HG02642 (cell line): ENCODE results near the gene PGBD1.
"Not testable (repeated sequence)": the region's sequence is repeated elsewhere in the genome, so short reads cannot be mapped to it uniquely, and the experiment has no call there.

Source experiments
- ATAC-seq: cut with Tn5 transposase; IDR thresholded peaks from one replicate; pipeline ENCODE4 v1.9.1; 2021; ENCODE audit warnings: mild to moderate bottlenecking; ENCODE audit not compliant: unreplicated experiment, poor library complexity

Gene PGBD1

GRCh38 chr6:28267695-28268059 lies 13.7 kb upstream of the PGBD1 start:
- ATAC-seq, result no peak

GRCh38 chr6:28269492-28269891 lies 11.9 kb upstream of the PGBD1 start:
- ATAC-seq, result no peak

GRCh38 chr6:28274888-28275287 lies 6.5 kb upstream of the PGBD1 start:
- no peak for ATAC-seq

GRCh38 chr6:28277746-28278145 lies 3.6 kb upstream of the PGBD1 start:
- ATAC-seq, result no peak

- no peak for ATAC-seq
These were observed 631 bp upstream of the PGBD1 start for GRCh38 chr6:28280595-28281287.

GRCh38 chr6:28282926-28283325 lies 1.6 kb downstream of the PGBD1 start:
- ATAC-seq, result no peak

- no peak for ATAC-seq
These were observed 10.2 kb downstream of the PGBD1 start for GRCh38 chr6:28291573-28291972.

GRCh38 chr6:28295326-28295725 lies 14.0 kb downstream of the PGBD1 start:
- no peak for ATAC-seq

- no peak for ATAC-seq
These were observed 15.2 kb downstream of the PGBD1 start for GRCh38 chr6:28296520-28297060.

GRCh38 chr6:28303570-28303969 lies 22.2 kb downstream of the PGBD1 start:
- peak; percentile 71 for ATAC-seq

- ATAC-seq, result not testable (repeated sequence)
These were observed 25.0 kb downstream of the PGBD1 start for GRCh38 chr6:28306363-28306762.

GRCh38 chr6:28311139-28311823 lies 29.9 kb downstream of the PGBD1 start:
- no peak for ATAC-seq

- ATAC-seq, result no peak
These were observed 31.6 kb downstream of the PGBD1 start for GRCh38 chr6:28312939-28313338.

GRCh38 chr6:28315628-28316027 lies 34.3 kb downstream of the PGBD1 start:
- no peak for ATAC-seq

- ATAC-seq, result not testable (repeated sequence)
These were observed 36.5 kb downstream of the PGBD1 start for GRCh38 chr6:28317866-28318265.

- no peak for ATAC-seq
These were observed 41.3 kb downstream of the PGBD1 start for GRCh38 chr6:28322661-28323060.

GRCh38 chr6:28323813-28324424 lies 42.5 kb downstream of the PGBD1 start:
- no peak for ATAC-seq

GRCh38 chr6:28326371-28326948 lies 45.1 kb downstream of the PGBD1 start:
- no peak for ATAC-seq

- no peak for ATAC-seq
These were observed 48.7 kb downstream of the PGBD1 start for GRCh38 chr6:28330041-28330440.

- no peak for ATAC-seq
These were observed 51.7 kb downstream of the PGBD1 start for GRCh38 chr6:28333047-28333446.

GRCh38 chr6:28333599-28334018 lies 52.2 kb downstream of the PGBD1 start:
- no peak for ATAC-seq
